SIG-M5 (cell line): ENCODE data around the gene TH.

ENCODE experiments used
- DNase-seq: peaks from one replicate; lab custom pipeline; 2025; lab: John Stamatoyannopoulos, UW

TH gene

DNA sequence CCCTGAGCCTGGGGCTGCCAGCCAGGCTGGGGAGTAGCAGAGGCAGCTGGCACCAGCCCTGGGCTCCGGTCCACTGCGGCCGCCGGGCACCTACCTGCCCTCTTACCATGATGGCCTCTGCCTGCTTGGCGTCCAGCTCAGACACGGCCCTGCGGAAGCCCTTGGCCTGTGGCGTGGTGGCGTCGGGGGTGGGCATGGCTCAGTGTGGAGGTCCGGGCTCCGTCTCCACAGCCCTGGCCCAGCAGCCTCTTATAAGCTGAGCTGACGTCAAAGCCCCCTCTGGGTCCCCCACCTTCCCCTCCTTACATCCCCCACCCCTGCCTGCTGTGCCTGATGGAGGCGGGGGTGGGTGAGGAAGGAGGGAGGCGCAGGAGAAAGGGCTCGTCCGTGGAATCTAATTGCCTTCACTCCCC, at the start of gene TH:
TSS of gene TH (minus strand) at position 225 of the 413 bp plus-strand sequence. CDS start at position 196, 29 bp downstream.
- no peak for DNase-seq

DNA sequence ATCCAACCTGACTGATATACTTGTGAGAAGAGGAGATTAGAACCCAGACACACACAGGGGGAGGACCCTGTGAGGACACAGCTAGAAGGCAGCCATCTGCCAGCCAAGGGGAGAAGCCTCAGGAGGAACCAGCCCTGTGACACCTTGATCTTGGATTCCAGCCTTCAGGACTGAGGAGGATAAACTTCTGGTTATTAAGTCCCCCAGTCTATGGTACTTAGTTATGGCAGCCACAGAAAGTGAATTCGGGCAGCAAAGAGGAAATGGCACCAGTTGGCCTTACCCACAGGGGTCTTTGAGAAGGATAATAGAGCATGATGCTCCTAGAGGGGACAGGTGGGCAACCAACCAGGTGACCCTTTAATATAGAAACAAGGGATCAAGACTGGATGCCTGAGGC, 49.4 kb upstream of the TH start:
- DNase-seq, result no peak

- no peak for DNase-seq
Observed at GRCh38 chr11:2220173-2220771, 48.7 kb upstream of the TH start.

- no peak for DNase-seq
Observed at GRCh38 chr11:2219318-2220017, 47.9 kb upstream of the TH start.

- DNase-seq, result no peak
Observed at GRCh38 chr11:2218031-2218633, 46.5 kb upstream of the TH start.

DNA sequence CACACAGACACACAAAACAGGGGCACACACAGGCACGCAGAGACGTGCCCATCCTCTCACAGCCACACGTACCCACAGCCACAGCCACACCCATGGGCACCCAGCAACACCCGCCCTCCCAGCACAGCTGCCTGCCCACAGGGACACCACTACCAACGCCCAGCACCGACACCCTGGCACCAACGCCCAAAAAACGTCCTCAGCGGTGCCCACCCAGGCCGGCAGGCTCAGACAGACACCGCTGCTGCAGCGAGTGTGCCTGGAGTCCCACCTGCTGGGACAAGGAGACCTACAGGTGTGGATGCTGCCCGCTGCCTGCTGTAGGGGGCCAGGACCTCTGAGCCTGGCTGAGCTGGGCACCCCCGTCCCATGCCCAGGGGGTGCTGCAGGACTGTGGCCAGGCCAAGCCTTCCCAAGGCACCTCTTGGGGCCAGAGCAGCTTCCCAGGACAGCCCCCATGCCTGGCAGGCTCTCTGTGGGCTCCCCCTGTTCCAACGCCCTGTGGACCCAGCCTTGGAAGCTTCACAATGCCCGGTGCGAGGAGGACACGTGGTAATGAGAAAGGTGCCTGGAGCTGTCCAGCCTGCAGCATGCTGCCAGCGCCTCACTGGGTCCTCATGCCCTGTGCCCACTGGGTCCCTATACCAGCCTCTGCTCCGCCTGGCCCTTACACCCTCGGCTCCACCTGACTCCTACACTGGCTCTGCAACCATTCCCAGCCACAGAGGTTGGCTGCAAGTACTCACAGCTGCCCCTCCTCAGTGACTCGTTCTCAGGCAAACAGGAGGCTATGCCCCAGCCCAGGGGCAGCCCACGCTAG, 45.8 kb upstream of the TH start:
- no peak for DNase-seq

DNA sequence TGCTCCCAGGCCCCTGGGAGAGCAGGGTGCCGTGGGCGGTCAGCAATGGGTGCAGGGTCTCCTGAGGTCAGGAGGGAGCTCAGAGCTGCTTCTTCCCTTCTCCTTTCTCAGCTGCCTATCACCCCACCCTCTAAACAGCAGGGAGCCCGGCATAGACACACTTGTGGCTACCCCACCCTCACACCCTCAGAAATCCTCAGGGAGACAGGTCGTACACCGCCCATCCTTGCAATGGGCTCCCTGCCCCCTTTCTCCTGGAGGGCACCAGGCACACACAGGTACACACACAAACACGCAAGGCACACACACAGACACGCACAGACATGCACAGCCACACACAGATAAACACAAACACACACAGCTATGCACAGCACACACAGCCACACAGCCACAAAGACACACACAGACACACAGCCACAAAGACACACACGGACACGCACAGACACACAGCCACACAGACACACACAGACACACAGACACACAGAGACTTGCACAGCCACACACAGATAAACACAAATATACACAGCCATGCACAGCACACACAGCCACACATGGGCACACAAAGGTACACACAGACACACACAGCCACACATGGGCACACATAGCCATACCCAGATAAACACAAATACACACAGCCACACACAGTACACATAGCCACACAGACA, 44.9 kb upstream of the TH start:
- no peak for DNase-seq

GRCh38 chr11:2215561-2216399, 44.2 kb upstream of the TH start:
- DNase-seq, result no peak

DNA sequence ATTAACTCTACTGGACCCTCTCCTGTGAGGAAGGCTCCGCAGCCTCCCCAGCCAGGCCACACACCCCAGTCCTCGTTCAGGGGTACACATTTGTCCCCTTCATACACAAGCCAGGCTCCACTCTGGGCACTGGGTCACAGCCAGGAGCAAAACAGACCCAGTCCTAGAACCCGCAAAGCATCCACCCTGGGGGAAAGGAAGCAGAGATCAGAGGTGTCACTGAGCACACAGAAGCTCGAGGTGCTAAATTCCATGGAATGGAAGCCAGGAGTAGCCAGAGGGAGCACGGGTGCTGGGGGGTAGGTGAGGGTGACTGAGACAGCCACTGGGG, 43.6 kb upstream of the TH start:
- no peak for DNase-seq

DNA sequence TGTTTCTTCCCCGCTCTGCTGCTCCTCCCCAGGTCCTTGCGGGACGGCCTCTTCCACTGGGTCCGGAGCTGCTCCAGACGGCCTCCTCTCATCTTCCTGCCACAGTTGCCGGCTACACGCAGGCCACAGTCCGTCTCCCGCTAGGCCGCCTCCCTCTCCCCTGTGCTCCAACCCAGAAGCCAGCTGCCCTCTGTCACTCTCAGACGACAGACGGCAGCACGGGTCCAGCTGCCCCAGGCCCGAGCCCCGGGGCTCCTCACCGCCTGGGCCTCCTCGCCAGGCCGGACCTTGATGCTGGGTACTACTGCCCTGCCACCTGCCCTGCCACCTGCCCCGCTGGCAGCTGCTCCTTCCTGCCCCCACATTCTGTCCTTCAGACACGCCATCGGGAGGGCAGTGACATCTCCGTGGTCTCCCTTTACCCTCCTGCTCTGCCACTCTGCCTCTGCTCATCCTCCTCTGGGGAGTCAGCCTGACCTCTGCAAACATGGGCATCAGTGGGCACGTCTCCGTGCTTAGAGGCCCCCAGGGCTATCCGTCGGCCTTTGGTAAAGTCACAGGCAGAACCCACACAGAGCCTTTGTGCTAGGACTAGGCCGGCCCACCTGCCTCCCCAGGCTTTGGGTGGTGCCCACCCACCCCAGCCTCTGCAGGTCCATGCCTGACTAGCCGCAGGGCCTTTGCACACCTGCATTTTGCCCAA, 43.1 kb upstream of the TH start:
- no peak for DNase-seq

DNA sequence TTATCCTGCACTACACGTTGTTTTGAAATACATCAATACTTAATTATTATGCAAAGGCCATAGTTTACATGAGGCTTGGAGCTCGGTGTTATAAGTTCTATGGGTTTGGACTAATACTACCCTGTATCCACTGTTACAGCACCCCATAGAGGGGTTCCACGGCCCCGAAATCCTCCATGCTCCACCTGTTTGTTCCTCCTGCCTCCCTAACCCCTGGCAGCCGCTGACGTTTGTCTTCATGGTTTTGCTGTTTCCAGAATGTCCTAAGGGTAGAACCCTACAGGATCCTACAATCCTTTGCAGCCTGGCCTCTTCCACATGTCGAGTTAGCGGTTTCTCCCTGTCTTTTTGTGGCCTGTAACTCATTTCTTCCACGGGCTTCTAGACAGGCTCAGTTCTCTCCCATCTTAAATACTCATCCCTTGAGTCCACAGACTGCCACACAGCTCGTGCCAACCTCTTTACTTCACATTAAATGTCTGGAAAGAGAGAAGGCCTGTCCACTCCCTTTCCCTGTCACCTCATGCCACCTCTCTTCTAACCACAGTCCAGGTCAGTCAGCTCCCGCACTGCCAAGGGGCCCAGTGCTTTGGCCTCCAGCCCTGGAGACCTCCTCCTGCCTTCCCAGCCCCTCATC, 42.4 kb upstream of the TH start:
- DNase-seq, result no peak

GRCh38 chr11:2213384-2213842, 41.8 kb upstream of the TH start:
- DNase-seq, result no peak

DNA sequence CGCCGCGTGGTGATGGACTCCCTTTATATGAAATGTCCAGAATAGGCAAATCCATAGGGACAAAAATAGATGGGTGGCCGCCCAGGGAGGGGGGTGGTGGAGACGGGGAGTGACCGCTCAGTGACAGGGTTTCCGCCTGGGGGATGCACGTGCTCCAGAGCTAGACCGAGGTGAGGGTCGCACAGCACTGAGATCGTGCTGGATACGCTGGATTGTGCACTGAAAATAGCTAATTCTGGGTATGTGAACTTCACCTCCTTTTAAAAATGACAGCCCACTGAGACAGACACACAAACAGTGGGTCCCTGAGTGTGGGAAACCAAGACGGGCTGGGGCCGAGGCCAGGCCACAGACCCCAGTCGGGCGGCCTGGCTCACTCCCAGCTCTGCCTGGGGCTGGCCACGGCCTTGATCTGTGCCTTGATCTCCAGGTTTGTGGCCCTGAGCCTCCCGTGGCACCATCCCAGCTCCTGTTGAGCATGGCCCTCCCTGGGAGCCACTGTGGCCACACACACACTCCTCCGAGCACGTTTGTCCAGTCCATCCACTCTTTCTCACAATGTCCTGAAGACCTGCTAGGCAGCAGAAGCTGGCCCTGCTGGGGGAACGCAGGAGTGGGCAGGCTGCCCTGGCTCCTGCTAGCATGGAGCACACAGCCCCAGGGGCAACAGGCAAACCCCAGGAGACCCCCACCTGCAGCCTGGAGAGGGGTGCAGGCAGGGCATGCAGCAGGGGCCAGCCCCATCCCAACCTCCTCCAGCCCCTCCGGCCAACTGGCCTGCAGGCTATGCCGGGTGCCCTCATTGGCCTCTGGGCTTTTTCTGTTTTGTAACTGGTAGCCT, 41.0 kb upstream of the TH start:
- no peak for DNase-seq

DNA sequence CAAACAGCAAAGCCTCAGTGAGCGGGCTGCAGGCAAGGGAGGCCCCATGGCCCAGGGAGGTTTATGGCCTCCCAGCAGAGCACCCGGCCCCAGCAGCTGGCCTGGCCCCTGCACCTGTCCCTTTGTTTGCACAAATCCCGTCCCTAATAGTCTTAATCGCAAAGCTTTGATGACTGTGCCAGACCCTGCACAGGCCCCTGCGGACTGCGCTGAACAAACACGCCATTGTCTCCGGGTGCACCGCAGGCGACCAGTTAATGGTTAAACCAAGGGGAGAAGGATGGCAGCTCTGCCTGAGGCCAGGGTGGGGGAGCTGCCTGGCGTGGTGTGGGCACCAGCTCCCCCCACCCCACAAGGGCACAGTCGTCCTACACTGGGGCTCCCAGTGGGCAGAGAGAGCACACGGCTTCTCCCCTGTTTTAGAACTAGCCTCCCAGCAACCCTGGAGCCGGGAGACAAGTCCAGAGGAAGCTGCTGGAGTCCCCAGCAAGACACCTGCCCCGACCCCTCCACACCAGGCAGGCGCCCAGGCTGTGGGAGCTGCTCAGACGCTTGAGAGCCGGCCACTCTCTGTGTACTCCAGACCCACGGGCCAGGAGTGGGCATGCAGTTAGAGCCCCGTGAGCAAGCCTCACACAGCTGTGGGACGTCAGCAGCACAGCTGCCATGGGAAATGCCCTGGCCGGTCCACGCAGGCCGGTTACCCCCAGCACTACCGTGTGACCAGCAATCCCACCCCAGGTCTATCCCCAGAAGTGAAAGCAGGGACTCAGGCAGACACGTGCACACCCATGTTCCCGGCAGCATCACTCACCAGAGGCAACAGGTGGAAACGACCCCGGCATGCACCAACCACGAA, 39.7 kb upstream of the TH start:
- DNase-seq, result no peak

DNA sequence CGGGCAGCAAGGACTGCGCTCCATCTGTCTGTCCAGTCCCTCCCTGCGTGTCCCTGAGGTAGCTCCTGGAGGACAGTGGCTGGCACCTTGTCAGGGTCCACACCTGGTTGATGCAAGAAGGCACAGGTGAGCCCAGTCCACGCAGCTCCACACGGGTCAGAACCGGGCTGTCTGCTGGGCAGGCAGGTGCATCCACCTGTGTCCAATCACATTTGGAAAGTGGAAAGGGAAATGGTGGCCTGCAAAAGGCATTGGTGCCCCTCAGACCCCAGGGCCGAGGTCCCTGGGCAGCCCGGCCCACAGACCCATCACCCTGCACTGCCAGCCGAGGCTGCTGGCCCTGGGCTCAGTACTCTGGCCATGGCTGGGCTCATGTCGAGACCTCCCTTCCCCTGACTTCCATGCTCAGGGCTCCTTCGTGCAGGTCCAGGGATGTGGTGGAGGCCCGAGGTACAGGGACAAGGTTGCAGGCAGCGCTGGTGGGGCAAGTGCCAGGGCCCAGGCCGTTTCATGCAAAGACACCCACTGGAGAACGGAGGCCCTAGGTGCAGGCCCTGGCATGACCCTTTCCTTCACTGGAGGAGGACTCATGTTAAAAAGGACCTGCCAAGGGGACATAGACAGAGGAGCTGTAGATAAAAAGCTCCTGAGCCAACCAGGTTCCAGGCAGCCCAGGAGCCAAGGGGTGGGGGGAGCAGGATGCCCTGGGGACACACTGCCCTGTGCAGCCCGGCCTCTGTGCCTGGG, 38.9 kb upstream of the TH start:
- no peak for DNase-seq

DNA sequence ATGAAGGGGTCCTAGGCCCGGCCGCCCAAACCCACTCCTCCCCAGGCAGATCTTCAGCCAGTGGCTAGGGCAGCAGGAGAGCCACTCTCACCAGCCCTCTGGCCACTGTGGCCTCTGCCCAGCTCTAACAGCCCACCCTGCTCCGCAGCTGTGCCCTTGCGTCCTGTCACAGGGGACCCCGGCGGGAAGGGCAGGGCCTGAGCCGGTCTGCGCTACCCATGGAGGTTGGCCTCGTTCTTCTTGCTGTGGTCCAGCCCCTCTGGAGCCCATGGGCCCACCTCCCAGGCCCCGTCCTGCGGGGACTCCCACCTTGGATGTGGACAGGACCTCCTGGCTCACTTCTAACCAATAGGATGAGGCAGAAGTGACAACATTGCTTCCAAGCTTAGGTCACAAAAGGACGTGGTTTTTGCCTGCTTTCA, 38.3 kb upstream of the TH start:
- no peak for DNase-seq

DNA sequence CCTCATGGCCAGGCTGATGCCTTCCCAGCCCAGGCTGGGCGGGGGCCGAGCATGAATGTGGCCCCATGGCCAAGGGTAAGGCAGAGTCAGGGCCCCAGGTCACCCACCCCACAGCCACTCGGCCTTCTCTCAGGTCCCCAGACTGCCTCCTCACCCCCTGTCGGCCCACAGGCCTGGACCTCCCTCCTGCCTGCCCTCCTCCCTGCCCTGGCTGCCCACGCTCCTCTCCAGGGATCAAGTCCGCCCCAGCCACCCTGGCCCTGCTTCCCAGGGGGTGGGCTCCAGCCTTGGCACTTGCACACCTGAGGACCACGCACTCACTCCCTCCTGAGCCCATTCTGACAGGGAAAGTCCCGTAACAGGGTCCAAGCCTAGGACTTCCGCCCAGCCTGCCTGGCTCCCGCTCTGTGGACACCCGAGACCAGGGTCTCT, 37.8 kb upstream of the TH start:
- no peak for DNase-seq
